Measurements from ENCODE around the gene IGF1R. TPM values are rescaled to one million over a fixed set of nuclear protein-coding genes. Genes with fewer than 3 reads are reported as not detected.

IGF1R gene
- total and polyA plus RNA-seq, 4 donors, result 17.6 to 34.8 (median 21.0) TPM

- Histone ChIP-seq H3K4me3 (ENCODE audit: low read depth, low read length) (no peak overlapping the region), H3K36me3 (ENCODE audit: control insufficient read depth, insufficient read depth, low read length) (peaks cover 8% of the 10 kb centered on the region), H3K27me3 (ENCODE audit: control insufficient read depth, insufficient read depth, low read length) (no peaks in the 10 kb centered on the region), H3K4me1 (ENCODE audit: control insufficient read depth, insufficient read depth, low read length) (peaks cover 10% of the 10 kb centered on the region), H3K27ac (ENCODE audit: low read depth, low read length) (no peak overlapping the region), H3K9me3 (ENCODE audit: control insufficient read depth, insufficient read depth, low read length) (no peaks in the 10 kb centered on the region)
- no peak for DNase-seq (ENCODE audit: low read depth in 4 of 6, low spot score in 6 of 6)
- WGBS (ENCODE audit: insufficient coverage), result 94% methylated on average over 6 of the region's 8 CpGs
These were observed 240.6 kb downstream of the IGF1R start for GRCh38 chr15:98888820-98889479.

GRCh38 chr15:98889930-98890695 lies 241.8 kb downstream of the IGF1R start:
- H3K27me3 ChIP-seq (ENCODE audit: control insufficient read depth, insufficient read depth, low read length), result no peaks in the 10 kb centered on the region
- 78% methylated on average over 6 of the region's 12 CpGs for WGBS (ENCODE audit: insufficient coverage)
- peaks cover 2% of the 10 kb centered on the region for H3K4me1 ChIP-seq (ENCODE audit: control insufficient read depth, insufficient read depth, low read length)
- no peak for DNase-seq (ENCODE audit: low read depth in 4 of 6, low spot score in 6 of 6)
- H3K4me3 ChIP-seq (ENCODE audit: low read depth, low read length), result no peak overlapping the region
- no peak overlapping the region for H3K27ac ChIP-seq (ENCODE audit: low read depth, low read length)
- peaks cover 8% of the 10 kb centered on the region for H3K36me3 ChIP-seq (ENCODE audit: control insufficient read depth, insufficient read depth, low read length)
- H3K9me3 ChIP-seq (ENCODE audit: control insufficient read depth, insufficient read depth, low read length), result no peaks in the 10 kb centered on the region

- no peak for DNase-seq (ENCODE audit: low read depth in 4 of 6, low spot score in 6 of 6)
- Histone ChIP-seq H3K36me3 (ENCODE audit: control insufficient read depth, insufficient read depth, low read length) (peaks cover 8% of the 10 kb centered on the region), H3K4me3 (ENCODE audit: low read depth, low read length) (no peak overlapping the region), H3K27ac (ENCODE audit: low read depth, low read length) (no peak overlapping the region), H3K4me1 (ENCODE audit: control insufficient read depth, insufficient read depth, low read length) (no peaks in the 10 kb centered on the region), H3K9me3 (ENCODE audit: control insufficient read depth, insufficient read depth, low read length) (no peaks in the 10 kb centered on the region), H3K27me3 (ENCODE audit: control insufficient read depth, insufficient read depth, low read length) (no peaks in the 10 kb centered on the region)
- 96% methylated on average over 30 of the region's 31 CpGs for WGBS (ENCODE audit: insufficient coverage)
These were observed 243.0 kb downstream of the IGF1R start for GRCh38 chr15:98891301-98891700.

- Histone ChIP-seq H3K27ac (ENCODE audit: low read depth, low read length) (no peak overlapping the region), H3K9me3 (ENCODE audit: control insufficient read depth, insufficient read depth, low read length) (no peaks in the 10 kb centered on the region), H3K36me3 (ENCODE audit: control insufficient read depth, insufficient read depth, low read length) (peaks cover 8% of the 10 kb centered on the region), H3K4me3 (ENCODE audit: low read depth, low read length) (no peak overlapping the region), H3K27me3 (ENCODE audit: control insufficient read depth, insufficient read depth, low read length) (no peaks in the 10 kb centered on the region), H3K4me1 (ENCODE audit: control insufficient read depth, insufficient read depth, low read length) (no peaks in the 10 kb centered on the region)
- no peak for DNase-seq (ENCODE audit: low read depth in 4 of 6, low spot score in 6 of 6)
- WGBS (ENCODE audit: insufficient coverage), result 37% methylated on average over 3 of the region's 6 CpGs
These were observed 245.1 kb downstream of the IGF1R start for GRCh38 chr15:98893401-98893800.

DNA sequence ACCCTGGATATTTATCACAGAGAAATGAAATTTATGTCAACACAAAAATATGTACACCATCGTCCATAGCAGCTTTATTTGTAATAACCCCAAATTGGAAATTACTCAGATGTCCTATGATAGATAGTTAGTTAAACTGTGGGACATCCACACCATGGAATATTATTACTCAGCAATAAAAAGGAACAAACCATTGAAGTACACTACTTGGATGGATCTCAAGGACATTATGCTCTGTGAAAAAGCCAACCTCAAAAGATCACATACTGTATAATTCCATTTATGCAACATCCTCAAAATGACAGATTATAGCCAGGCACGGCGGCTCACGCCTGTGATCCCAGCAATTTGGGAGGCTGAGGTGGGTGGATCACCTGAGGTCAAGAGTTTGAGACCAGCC lies 246.0 kb downstream of the IGF1R start:
- DNase-seq (ENCODE audit: low read depth in 4 of 6, low spot score in 6 of 6), result no peak
- Histone ChIP-seq H3K27me3 (ENCODE audit: control insufficient read depth, insufficient read depth, low read length) (no peaks in the 10 kb centered on the region), H3K4me3 (ENCODE audit: low read depth, low read length) (no peak overlapping the region), H3K9me3 (ENCODE audit: control insufficient read depth, insufficient read depth, low read length) (no peaks in the 10 kb centered on the region), H3K27ac (ENCODE audit: low read depth, low read length) (no peak overlapping the region), H3K4me1 (ENCODE audit: control insufficient read depth, insufficient read depth, low read length) (peaks cover 2% of the 10 kb centered on the region), H3K36me3 (ENCODE audit: control insufficient read depth, insufficient read depth, low read length) (peaks cover 8% of the 10 kb centered on the region)
- WGBS (ENCODE audit: insufficient coverage), result 100% methylated on average over 2 of the region's 4 CpGs

DNA sequence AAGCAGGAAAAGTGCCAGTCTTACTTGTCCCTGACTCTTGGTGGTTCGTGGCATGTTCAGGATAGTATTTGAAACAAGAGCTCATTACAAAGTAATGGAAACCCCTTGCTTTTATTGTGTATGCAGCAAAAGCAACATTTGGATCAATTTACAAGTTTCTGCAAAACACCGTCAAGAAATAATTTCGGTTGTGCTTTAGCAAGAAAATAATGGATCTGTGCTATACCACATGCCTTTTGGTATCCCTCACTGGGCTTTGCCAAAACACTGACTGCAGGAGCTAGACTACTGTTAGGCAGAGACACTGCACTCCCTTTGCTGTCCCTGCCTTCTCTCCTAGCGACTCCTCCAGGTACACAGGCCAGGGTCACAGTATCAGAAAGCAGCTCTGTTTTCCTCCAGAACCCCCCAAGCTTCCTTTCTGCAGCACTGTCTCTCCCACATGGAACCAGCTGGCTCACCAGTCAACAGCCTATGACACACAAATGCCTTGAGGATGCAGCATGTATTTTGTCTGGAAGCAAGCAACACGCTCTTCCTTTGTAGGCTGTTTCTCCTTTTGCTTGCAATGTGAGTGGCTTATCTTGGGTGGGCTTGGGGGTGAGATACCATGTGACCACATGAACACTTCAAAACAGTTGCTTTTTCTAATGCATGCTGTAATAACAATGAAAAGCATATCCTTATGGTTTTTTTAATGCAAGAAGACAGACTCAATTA lies 247.8 kb downstream of the IGF1R start:
- WGBS (ENCODE audit: insufficient coverage), result 80% methylated on average over 4 of the region's 5 CpGs
- no peak for DNase-seq (ENCODE audit: low read depth in 4 of 6, low spot score in 6 of 6)
- peaks cover 11% of the 10 kb centered on the region for H3K4me1 ChIP-seq (ENCODE audit: control insufficient read depth, insufficient read depth, low read length)

DNA sequence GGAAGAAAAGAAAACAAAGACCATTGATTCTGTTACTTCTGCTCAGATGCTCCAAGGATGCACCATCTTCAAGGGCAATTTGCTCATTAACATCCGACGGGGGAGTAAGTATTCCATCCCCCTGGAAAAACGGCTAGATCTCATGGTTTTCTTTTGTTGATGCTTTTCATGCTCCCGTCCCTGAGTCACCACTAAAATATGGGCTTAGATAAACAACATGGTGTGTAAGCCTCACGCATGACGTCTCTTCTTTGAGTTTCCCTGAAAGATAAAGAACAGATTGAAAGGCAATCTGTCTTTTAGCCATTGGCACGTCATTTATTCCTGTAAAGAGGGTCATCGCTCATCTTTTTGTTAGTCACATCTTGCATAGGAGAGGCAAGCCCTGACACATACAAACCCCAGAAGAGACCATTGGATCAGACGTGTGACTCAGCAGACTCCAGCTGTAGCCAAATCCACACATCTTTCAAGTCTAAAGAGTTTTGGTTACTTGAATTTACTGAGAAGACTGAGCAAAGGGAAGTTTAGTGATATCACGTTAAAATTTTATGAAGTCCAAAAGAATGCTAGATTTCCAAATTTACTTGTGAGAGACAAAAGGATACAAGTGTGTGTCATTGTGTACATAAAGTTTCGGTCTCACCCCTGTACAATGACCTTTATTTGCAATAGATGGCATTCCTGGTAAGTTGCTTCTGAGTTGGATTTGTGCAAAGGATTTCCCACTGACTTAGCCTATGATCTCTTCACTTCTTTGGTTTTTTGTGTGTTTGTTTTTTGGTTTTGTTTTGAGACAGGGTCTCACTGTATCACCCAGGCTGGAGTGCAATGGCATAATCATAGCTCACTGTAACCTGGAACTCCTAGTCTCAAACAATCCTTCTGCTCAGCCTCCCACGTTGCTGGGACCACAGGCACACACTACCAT lies 248.7 kb downstream of the IGF1R start:
- no peak overlapping the region for H3K27ac ChIP-seq (ENCODE audit: low read depth, low read length)
- H3K27me3 ChIP-seq (ENCODE audit: control insufficient read depth, insufficient read depth, low read length), result no peaks in the 10 kb centered on the region
- H3K4me3 ChIP-seq (ENCODE audit: low read depth, low read length), result no peak overlapping the region
- 66% methylated on average over 10 of the region's 12 CpGs for WGBS (ENCODE audit: insufficient coverage)
- DNase-seq (ENCODE audit: low read depth in 4 of 6, low spot score in 6 of 6), result no peak
- H3K36me3 ChIP-seq (ENCODE audit: control insufficient read depth, insufficient read depth, low read length), result no peaks in the 10 kb centered on the region
- peaks cover 11% of the 10 kb centered on the region for H3K4me1 ChIP-seq (ENCODE audit: control insufficient read depth, insufficient read depth, low read length)
- H3K9me3 ChIP-seq (ENCODE audit: control insufficient read depth, insufficient read depth, low read length), result no peaks in the 10 kb centered on the region

More for the DNA sequence above, 247.8 kb downstream of the IGF1R start:
- Histone ChIP-seq H3K4me3 (ENCODE audit: low read depth, low read length) (no peak overlapping the region), H3K27ac (ENCODE audit: low read depth, low read length) (no peak overlapping the region), H3K9me3 (ENCODE audit: control insufficient read depth, insufficient read depth, low read length) (no peaks in the 10 kb centered on the region), H3K27me3 (ENCODE audit: control insufficient read depth, insufficient read depth, low read length) (no peaks in the 10 kb centered on the region), H3K36me3 (ENCODE audit: control insufficient read depth, insufficient read depth, low read length) (peaks cover 5% of the 10 kb centered on the region)

GRCh38 chr15:98898122-98898521 lies 249.8 kb downstream of the IGF1R start:
- no peak for DNase-seq (ENCODE audit: low read depth in 4 of 6, low spot score in 6 of 6)
- Histone ChIP-seq H3K36me3 (ENCODE audit: control insufficient read depth, insufficient read depth, low read length) (no peaks in the 10 kb centered on the region), H3K4me1 (ENCODE audit: control insufficient read depth, insufficient read depth, low read length) (peaks cover 11% of the 10 kb centered on the region), H3K9me3 (ENCODE audit: control insufficient read depth, insufficient read depth, low read length) (no peaks in the 10 kb centered on the region), H3K27me3 (ENCODE audit: control insufficient read depth, insufficient read depth, low read length) (no peaks in the 10 kb centered on the region), H3K27ac (ENCODE audit: low read depth, low read length) (no peak overlapping the region), H3K4me3 (ENCODE audit: low read depth, low read length) (no peak overlapping the region)
- WGBS (ENCODE audit: insufficient coverage), result no CpG with 5 or more reads among the region's 2 CpGs
